Amygdala (tissue), 56 donors: ENCODE measurements around the gene SDK2.

Experiments used
- DNase-seq, 56 donors: peaks; one replicate each; lab custom pipeline; 2025; lab: John Stamatoyannopoulos, UW

SDK2 gene

DNA sequence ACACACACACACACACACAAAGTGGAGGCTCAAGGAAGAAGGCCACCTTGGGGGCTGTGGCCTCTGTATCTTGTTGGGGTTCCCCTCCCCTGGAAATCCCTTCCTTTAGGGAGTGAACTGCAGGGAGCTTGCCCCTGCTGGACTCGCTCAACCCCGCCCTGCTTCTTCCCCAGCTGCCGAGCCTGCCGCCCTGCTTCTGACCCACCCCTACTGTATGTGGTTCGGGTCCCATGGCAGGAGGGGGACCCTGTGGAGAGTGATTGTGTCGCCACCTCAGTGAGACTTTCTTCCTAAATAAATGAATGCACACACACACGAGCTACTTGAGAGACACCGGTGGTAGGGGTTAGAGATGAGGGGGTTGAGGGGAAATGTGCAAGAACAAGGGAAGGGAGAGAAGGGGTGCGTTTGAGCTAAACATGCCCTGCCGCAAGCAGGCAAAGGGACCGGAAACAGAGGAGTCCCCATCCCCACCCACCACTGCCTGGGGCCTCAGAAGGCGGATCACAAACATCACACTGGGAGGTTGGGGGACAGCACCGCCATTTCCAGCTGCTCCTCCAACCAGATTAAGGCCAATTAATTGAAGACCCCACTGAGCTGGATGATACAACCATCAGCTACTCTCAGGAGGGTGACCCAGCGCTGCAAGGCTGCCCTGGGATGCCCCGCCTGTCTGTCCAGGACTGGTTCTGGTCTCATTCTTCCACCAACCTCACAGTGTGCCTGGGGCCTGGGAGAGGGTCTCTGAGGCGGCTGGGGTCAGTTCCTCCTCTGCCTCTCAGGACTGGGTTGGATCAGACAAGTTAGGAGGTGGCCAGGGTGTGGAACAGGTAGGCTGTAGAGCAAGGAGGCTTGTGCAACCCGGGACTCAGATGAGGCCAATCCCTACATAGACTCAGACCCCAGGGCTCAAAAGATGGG lies 98.9 kb downstream of the SDK2 start:
- DNase-seq, result no peak

DNA sequence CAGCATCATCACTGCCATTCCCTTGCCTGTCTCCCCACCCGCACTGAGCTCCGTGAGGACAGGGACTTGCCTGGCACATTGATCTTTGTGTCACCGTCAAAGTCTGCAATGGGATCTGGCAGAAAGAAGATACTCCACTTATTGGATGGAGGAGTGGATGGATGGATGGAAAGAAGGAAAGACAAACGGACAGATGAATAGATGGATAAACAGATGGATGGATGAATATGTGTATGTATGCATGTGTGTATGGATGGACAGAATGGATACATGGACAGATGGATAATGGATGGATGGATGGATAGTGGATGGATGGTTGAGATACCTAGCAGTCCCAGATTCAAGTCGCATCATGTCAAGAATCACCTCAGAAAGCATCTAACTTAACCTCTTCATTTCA lies 99.9 kb downstream of the SDK2 start:
- DNase-seq, result no peak

DNA sequence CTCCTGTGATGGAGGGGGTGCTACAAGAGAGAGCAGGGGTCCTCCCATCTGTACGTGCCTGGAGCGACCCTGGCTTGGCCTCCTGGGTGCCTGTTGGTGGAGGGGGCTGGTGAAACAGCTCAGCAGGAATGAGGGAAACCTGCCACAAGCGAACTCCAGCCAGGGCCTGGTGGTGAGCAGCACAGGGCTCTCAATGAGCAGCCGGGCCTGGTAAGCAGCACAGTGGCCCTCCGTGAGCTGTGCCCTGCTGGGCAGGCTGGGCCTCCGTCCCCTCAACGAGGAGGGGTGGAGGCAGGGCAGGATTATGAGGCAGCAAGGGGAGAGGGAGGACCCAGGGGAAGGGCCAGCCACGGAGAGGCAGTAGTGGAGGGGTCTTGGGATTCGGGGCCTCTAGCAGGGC lies 101.9 kb downstream of the SDK2 start:
- no peak for DNase-seq

DNA sequence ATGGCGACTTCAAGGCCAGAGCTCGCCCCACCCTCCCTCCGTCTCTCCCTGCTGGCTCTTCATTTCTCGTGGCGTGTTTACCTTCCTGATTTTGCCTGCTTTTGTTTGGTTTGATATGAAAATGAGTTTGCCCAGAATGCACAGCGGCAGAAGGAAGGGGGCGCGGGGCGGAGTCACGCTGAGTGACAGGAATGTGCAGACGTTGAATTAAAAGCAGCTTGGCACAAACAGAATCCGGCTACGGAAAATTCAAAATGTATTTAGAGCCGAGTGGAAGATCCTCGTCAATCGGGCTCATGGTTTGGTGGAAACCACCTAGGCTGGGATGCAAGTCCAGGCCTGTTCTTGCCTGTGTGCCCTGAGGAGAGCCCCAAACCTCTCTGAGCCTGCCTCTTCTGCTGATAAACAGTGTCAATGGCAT lies 102.7 kb downstream of the SDK2 start:
- peak in 7 of 56 donors; percentile 3 to 24 (median 16) for DNase-seq

DNA sequence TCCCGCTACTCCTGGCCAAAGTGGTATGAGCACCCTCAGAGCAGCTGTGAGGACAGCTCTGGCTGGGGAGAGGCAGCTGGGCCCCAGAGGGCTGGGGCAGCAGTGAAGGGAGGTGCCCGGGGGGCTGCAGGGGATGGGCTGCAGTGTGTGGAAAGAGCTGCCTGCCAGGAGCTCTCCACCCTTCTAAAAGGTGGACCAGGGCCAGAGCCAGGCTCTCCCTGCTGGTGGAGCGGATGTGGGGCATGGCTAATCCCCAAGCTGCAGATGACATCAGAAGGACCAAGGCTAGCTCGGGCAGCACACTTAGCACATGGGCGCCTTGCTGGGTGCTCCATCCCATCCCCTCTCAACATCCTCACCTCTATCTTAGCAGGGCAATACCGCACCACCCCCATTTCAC lies 103.1 kb downstream of the SDK2 start:
- no peak for DNase-seq

DNA sequence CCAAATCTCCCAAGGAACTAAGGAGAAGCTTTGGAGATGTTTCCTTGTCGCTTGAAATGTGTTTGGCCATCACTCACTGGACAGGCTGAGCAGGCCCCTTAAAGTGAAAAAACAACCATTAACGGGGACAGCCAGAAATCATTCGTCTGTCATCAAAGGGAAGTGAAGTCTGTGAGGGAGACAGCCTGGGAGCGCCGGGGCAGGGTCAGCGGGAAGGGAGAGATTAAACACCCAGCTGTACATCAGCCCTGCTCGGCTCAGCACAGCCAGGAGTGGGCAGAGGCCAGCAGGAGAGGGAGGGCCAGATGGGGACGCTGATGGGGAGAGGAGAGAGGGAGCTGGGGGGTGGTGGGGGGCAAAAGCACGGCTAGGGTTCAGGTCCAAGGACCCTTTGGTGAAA lies 105.1 kb downstream of the SDK2 start:
- no peak for DNase-seq

DNA sequence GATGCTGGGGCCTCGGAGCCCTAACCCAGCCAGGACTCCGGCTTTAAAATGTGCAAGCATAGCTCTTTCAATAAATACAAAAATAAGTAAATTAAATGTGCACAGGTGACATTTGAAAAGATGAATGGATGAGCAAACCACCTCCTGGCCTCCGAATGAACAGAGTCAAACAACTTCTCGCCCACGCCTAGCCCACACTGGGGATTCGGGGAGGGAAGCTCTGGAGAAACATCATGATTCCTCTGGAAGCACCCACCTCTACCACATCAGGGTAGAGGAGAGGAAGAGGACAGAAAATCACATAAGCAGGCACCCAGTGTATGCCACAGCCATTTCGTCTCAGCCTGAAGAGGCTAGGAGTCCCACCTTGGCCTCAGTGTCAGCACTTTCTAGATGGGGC lies 105.8 kb downstream of the SDK2 start:
- DNase-seq, result no peak

DNA sequence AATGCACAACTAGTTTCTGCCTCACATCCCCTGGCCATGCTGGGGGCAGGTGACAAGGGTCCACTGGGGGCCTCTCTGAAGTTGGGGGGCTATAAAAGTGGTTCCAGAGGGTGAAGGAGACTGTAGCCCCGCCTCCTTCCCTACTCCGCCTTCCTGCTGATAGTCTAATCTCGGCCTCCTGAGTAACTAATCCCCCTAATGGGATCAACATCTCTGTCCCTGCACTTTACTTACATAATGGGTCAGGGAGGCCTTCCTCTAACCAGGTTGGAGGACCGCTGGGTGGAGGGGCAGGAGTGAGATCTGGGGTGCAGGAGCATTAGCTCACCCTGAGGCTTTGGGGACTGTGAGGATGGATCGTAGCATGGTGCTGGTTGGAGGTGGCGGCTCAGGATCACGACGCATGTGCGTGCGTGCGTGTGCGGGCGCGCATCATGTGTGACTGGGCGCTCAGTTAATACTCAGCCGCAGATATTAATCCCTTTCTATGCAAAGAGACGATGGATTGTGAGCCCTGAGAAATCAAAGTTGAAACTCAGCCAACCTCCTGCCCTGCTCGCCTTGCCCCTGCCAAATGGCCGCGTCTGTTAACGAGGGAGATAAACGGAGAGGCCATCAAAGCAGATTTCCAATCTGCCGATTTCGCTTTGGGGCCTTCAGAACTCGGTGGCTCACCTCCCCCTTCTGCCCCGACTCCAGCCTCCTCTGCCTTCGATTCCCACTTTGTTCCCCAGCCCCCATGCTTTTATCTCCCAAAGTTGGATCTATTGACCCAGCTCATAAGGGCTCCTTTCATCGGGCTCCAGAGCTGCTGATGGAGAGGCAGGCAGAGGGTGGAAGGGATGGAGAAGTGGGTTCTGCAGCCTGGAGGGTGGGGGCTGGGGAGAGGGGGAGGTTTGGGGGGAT lies 107.3 kb downstream of the SDK2 start:
- DNase-seq, result no peak

DNA sequence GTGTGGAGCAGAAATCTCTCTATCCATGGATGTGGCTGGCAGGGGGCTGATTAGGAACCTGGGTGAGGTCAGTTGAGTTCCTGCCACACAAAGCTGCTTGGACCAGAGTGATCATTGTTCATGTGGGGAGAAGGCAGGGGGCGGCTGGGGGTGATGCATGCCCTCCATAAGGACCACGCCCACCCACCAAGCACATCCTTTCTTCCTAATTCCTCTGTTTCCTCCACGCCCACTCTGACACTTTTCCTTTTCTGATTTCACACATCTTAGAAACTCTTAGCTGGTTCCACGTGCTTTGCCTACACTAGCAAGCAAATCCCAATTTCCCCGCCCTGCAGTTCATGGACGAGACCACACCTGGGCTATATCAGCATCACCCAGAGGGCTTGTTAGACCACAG lies 108.5 kb downstream of the SDK2 start:
- DNase-seq, result no peak

DNA sequence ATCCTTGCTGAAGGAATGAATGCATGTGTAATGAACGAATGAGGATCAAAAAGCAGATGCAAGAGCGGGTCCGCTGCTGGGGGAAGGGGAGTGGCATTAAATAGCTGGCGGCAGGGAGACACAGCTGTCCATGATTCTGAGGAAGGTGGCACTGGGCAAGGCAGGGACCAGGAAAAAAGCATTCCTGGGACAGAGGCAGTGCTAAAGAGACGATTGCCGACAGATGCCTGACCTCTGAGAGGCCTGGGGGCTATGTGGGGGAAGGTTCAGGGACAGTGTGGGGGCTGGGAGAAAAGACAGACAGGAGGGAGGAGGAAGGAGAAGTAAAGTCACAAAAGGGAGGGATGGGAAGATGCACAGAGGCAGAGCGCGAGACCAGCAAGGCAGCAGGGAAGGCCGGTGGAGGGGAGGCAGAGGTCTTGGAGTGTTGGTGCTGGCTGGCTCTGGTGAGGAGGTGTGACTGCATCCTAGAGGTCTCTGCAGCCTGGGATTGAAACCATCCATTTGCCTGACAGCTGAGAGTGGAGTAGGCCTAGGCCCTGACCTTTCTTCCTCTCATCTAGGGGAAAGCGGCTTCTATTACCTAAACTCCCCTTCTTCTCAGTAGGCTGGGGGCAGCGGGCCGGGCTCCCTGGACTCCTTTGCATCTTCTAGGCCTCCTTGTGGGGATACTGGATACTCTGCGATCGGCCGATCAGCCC lies 109.9 kb downstream of the SDK2 start:
- DNase-seq, result no peak

DNA sequence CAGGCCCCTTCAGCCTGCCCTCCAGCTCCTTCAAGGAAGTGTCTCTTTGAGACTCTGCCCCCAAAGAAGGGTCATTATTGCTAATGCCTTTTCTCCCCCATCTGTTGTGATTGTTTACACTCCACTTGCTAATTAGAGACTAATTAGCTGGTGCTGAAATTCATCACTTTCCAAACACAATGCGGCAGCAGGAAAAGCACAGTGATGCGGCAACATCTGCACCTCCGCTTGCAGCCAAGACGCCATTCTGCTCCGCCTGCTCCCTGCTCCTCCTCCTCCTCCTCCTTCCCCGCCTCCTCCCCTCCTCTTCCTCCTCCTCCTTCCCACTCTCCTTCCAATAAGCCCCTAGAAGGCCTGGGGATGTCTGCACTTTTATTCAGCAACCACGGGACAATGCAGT lies 110.5 kb downstream of the SDK2 start:
- peak in 1 of 56 donors; percentile 5 for DNase-seq

DNA sequence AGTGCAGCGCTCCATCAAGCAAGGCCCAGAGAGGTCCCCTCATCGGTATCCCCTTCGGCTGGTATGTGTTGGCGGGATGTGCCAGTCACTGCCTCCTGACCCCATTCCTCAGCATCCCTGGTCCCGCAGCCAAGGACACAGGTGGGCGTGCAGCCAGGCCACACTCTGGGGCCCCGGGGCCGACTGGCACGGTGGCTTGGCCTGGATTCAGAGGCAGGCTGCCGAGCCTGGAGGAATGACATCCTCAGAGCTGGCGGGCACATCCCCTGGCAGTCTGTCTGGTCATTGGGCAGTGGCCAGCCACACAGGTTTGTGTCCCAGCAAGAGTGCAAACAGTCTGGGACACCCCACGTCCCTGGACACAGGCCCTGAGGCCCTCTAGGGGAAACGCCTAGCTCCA lies 111.1 kb downstream of the SDK2 start:
- peak in 48 of 56 donors; percentile 7 to 80 (median 50) for DNase-seq

DNA sequence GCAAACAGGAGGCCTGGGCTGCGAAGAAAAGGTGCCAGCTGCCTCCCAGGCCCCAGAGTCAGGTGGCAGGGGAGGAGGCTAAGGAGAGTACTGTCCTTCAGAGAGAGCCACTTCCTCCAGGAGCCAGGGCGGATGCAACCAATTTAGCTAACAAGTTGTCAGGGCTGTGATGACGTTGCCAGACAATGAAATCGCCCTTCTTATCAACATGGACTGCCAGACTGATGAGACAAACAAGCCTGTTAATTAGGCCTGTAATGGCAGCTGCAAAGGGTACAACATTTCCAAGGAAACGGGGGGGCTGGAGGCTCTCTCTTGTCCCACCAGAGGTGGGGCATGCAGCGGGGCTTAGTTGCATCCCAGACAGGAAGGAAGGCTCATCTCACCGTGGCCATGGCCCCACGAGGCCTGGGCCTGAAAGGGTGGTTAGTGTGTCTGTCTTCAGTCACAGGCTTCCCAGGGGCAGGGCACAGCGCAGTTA lies 111.8 kb downstream of the SDK2 start:
- DNase-seq, result no peak

DNA sequence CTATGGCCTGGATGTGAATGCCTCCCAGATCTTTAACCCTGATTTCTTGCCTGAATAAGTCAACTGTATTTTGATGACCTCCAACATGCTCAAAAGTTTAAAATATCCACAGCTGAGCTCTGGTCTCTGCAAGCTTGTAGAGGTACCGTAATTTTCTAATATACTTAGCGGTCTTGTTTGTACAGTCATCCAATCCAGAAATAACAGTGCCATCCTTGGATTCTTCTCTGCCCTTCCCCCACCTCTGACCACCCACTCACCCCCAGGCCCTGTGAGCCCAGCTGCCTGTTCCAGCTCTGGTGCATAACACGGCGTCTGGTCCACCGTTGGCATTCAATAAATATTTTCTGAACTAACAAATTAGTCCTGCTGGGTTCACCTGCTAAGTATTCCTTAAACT lies 113.1 kb downstream of the SDK2 start:
- DNase-seq, result no peak

DNA sequence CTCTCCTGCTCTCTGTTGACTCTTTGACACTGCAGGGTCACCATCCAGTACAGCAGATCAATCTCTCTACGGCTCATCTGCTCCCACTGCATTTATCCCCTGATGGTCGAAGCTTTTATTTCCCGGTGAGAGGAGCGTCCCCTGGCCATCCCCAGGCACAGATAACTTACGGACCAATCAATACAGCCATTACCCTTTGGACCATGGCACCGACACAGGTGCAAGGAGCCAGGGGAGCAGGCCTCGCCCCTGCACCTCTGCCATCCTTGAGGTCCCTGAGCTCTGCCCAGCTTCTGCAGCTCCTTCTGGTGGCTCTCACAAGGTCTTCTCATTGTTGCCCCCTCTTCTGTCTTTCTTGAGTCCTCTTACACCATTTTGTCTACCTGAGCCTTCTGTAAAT lies 115.6 kb downstream of the SDK2 start:
- DNase-seq, result no peak

DNA sequence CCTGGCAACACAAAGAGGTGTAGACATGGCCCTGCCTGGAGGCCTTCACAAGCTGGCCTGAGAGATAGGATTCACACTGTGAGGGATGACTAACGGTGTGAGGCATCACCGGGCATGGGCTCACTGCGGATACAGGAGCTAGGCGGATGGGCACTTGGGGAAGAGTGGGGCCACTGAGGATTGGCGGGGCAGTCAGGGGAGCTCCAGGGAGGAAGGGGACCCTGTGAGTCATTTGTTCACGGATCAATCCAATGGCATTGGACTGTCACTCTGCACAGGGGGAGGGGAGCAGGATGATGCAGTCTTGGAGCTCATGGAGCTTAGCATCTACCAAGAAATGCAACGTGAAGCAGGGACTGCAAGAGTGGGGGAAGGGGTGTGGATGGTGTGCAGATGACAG lies 117.3 kb downstream of the SDK2 start:
- DNase-seq, result no peak

DNA sequence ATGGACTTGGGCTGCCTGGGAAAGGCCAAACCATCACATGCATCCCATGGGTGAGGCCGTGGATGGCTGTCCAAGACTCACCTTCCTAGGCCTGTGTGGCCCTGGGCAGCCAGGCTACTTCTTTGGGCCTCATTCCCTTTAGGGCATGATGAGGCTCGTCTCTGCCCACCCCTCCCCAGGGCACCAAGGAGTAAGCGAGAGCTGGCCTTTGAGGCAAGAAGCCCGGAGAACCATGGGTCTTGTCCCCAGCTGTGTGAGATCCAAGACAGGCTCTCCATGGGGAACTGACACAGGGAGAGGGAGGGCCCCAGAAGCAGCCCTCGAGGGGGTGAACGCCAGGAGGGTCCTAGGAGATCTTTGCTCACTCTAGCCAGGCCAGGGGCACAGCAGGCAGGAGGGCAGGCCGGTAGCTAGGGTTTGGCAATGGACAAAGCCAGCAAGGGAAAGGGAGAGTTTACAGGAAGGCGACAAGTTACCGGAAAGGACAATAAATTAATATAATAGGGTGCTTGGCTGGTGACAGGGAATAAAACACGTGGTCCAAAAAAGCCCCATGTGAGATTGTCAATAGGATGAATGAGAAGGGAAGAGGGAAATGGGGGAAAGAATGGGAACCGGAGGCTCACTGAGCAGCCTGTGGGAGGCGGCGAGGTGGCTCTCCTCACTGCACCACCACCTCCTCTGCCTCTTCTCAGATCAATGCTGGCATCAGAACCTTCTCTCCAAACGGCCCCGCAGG lies 119.1 kb downstream of the SDK2 start:
- DNase-seq, result no peak

DNA sequence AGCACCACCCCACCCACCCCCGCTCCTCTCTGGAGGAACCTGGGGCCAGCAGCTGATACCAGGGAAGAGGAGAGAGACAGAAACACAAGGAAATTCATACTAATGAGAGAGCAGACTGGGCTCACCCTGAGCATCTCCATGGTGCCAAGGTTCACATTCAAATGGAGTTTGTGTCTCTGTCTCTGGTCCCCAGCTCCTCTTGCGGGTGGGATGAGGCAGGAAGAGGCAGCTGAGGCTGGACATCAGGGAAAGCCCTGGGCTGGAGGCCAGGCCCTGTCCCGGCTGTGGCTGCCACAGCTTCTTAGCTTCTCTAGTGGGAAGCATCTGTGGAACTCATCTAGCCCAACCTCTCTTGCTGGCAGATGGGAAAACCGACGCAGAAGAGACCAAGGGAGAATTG lies 121.5 kb downstream of the SDK2 start:
- DNase-seq, result no peak

DNA sequence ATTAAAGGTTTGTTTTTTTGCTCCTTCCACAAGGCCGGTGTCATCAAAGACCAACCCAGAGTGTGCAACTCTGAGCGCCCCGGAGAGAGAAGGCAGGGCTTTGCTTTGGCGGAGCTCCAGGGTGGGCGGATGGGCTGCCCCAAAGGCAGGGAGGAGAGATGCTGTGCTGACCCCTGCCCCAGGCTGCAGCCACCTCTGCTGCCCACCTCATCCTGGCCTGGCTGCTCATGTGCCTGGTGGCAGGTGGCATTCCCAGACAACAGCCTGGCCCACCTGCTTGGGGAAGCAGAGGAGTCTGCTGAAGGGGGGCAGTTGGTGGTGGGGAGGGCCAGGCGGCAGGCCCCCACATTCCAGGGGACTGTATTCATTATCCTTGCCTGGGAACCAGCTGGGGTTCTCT lies 122.1 kb downstream of the SDK2 start:
- no peak for DNase-seq

DNA sequence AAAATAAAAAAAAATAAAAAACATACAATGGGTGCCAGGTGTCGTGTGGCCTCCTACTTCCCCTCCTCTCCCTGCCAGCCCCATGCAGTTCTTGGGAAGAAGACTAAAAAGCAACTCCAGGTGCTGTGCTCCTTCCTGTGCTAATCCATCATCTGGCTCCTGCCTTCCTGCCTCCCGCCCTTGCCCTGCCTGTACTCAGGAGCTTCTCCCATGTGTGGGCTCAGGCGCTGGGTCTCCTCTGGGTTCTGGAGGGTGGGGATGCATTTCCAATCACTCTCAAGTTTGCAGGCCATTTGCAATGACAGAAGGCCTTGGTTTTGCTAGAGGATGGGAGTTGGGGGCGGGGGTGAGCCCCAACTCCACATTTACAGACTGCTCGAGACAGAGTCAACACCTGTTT lies 122.9 kb downstream of the SDK2 start:
- no peak for DNase-seq
